IMR-90 (cell line): Measurements from ENCODE around the gene RAD51B. TPM values are rescaled to one million over a fixed set of nuclear protein-coding genes. Genes with fewer than 3 reads are reported as not detected.

Experiments
- ATAC-seq: fragments of 200-7000 bp; cut with Tn5 transposase; 2 replicates; pipeline ENCODE4 v1.9.1; 2020; ENCODE audit warnings: low read depth, mild to moderate bottlenecking, moderate library complexity
- BruUV-seq: library from RNA; stranded (reverse); fragments of 400-500 nt; replicated peaks from 2 replicates; lab custom pipeline; 2021; lab: Mats Ljungman, UMichigan
- CTCF ChIA-PET: fragments of 300-600 bp; formaldehyde crosslinking; extraction: SDS; loops from one replicate; lab custom pipeline; 2021; ENCODE audit warnings: antibody characterized with exemption; lab: Yijun Ruan, JAX
- POLR2A ChIA-PET: fragments of 300-600 bp; sonication (Branson Sonifier 250); formaldehyde crosslinking; loops from one replicate; lab custom pipeline; 2022; ENCODE audit warnings: antibody characterized with exemption; ENCODE audit not compliant: unreplicated experiment; lab: Charles Lee
- DNase-seq: peaks from one replicate; pipeline ENCODE4 v3.0.0; 2013
- H2AFZ ChIP-seq: replicated peaks from 2 replicates; pipeline ENCODE3; 2013; ENCODE audit warnings: low read length, mild to moderate bottlenecking; ENCODE audit not compliant: poor library complexity
- H2AK5ac ChIP-seq: 2 replicates; pipeline ENCODE4 v1.6.1; 2013; ENCODE audit warnings: low read depth, low read length, inconsistent platforms
- H2AK9ac ChIP-seq: replicated peaks from 2 replicates; pipeline ENCODE3; 2013; ENCODE audit warnings: mild to moderate bottlenecking, low read depth, low read length, moderate library complexity; ENCODE audit not compliant: poor library complexity
- H2BK120ac ChIP-seq: 2 replicates; pipeline ENCODE4 v1.6.1; 2013; ENCODE audit warnings: low read depth, low read length, inconsistent platforms
- H2BK15ac ChIP-seq: 3 replicates; pipeline ENCODE4 v1.6.1; 2013; ENCODE audit warnings: low read depth, low read length, inconsistent platforms
- H2BK20ac ChIP-seq: 2 replicates; pipeline ENCODE4 v1.6.1; 2013; ENCODE audit warnings: low read depth, mild to moderate bottlenecking, inconsistent platforms, low read length, moderate library complexity
- H2BK5ac ChIP-seq: 2 replicates; pipeline ENCODE4 v1.6.1; 2013; ENCODE audit warnings: mild to moderate bottlenecking, low read depth, low read length, inconsistent platforms; ENCODE audit not compliant: poor library complexity, severe bottlenecking
- H3K14ac ChIP-seq: replicated peaks from 2 replicates; pipeline ENCODE4 v1.6.1; 2013; ENCODE audit warnings: low read depth, low read length, inconsistent platforms
- H3K18ac ChIP-seq: 2 replicates; pipeline ENCODE4 v1.6.1; 2013; ENCODE audit warnings: low read depth, low read length, control low read depth
- H3K23ac ChIP-seq: 2 replicates; pipeline ENCODE4 v1.6.1; 2013; ENCODE audit warnings: low read depth, low read length, inconsistent platforms
- H3K27ac ChIP-seq: 2 replicates; pipeline ENCODE4 v1.5.1; 2013; ENCODE audit warnings: mild to moderate bottlenecking, control low read depth, low read length; ENCODE audit not compliant: insufficient read depth
- H3K27me3 ChIP-seq: 2 replicates; pipeline ENCODE4 v1.6.1; 2013; ENCODE audit warnings: low read length; ENCODE audit not compliant: control insufficient read depth, insufficient read depth
- H3K36me3 ChIP-seq: 2 replicates; pipeline ENCODE4 v1.6.1; 2013; ENCODE audit warnings: low read length, mixed read lengths; ENCODE audit not compliant: control insufficient read depth, insufficient read depth
- H3K4ac ChIP-seq: 2 replicates; pipeline ENCODE4 v1.6.1; 2013; ENCODE audit warnings: low read depth, low read length, inconsistent platforms
- H3K4me1 ChIP-seq: 2 replicates; pipeline ENCODE4 v1.6.1; 2013; ENCODE audit warnings: low read length, mixed read lengths; ENCODE audit not compliant: control insufficient read depth, insufficient read depth
- H3K4me2 ChIP-seq: 2 replicates; pipeline ENCODE4 v1.6.1; 2013; ENCODE audit warnings: low read depth, mild to moderate bottlenecking, control low read depth, low read length, moderate library complexity
- H3K4me3 ChIP-seq: 2 replicates; pipeline ENCODE4 v1.5.1; 2013; ENCODE audit warnings: low read depth, mild to moderate bottlenecking, control low read depth, low read length, moderate library complexity; ENCODE audit not compliant: insufficient read depth
- H3K56ac ChIP-seq: 2 replicates; pipeline ENCODE4 v1.6.1; 2013; ENCODE audit warnings: low read length, inconsistent platforms; ENCODE audit not compliant: insufficient read depth; ENCODE audit errors: extremely low read depth
- H3K79me1 ChIP-seq, 2 experiments: 2 replicates each; pipeline ENCODE4 v1.6.1; 2013; ENCODE audit warnings: low read length in 2 of 2, inconsistent platforms in 1 of 2, low read depth in 1 of 2
- H3K9ac ChIP-seq: 2 replicates; pipeline ENCODE4 v1.6.1; 2013; ENCODE audit warnings: low read depth, low read length, control low read depth
- H3K9me1 ChIP-seq: 2 replicates; pipeline ENCODE4 v1.6.1; 2013; ENCODE audit warnings: low read length, inconsistent platforms; ENCODE audit not compliant: insufficient read depth
- H3K9me3 ChIP-seq: 2 replicates; pipeline ENCODE4 v1.6.1; 2013; ENCODE audit warnings: low read length; ENCODE audit not compliant: control insufficient read depth, insufficient read depth
- H4K20me1 ChIP-seq: 2 replicates; pipeline ENCODE4 v1.6.1; 2013; ENCODE audit warnings: low read length, inconsistent platforms; ENCODE audit not compliant: insufficient read depth
- H4K5ac ChIP-seq: 2 replicates; pipeline ENCODE4 v1.6.1; 2013; ENCODE audit warnings: mild to moderate bottlenecking, low read depth, low read length, control low read depth
- H4K8ac ChIP-seq, 2 experiments: 2 replicates each; pipeline ENCODE4 v1.6.1; 2013; ENCODE audit warnings: low read depth in 2 of 2, low read length in 2 of 2, control low read depth in 1 of 2, inconsistent platforms in 1 of 2
- H4K91ac ChIP-seq: 2 replicates; pipeline ENCODE4 v1.6.1; 2013; ENCODE audit warnings: low read depth, low read length, inconsistent platforms; ENCODE audit not compliant: insufficient read depth
- BHLHE40 ChIP-seq: fragments of 150-350 bp; IDR thresholded peaks from 2 replicates; pipeline ENCODE4 v1.6.1; 2016; ENCODE audit warnings: mild to moderate bottlenecking, low read depth, low read length
- CEBPB ChIP-seq: IDR thresholded peaks from 2 replicates; pipeline ENCODE4 v1.6.1; 2012; ENCODE audit warnings: low read depth, low read length, improper control_type of control experiment
- CHD1 ChIP-seq: IDR thresholded peaks from 2 replicates; pipeline ENCODE4 v1.6.1; 2012; ENCODE audit warnings: low read depth, low read length, improper control_type of control experiment
- FOS ChIP-seq: fragments of 150-350 bp; IDR thresholded peaks from 2 replicates; pipeline ENCODE4 v1.6.1; 2016; ENCODE audit warnings: low read depth, low read length
- MAFK ChIP-seq: IDR thresholded peaks from 2 replicates; pipeline ENCODE4 v1.6.1; 2012; ENCODE audit warnings: low read depth, low read length, improper control_type of control experiment
- MAZ ChIP-seq: IDR thresholded peaks from 2 replicates; pipeline ENCODE4 v1.6.1; 2012; ENCODE audit warnings: low read depth, mild to moderate bottlenecking, low read length, improper control_type of control experiment, moderate library complexity, borderline replicate concordance
- MXI1 ChIP-seq: IDR thresholded peaks from 2 replicates; pipeline ENCODE4 v1.6.1; 2012; ENCODE audit warnings: low read depth, mild to moderate bottlenecking, low read length, moderate library complexity, borderline replicate concordance
- NFE2L2 ChIP-seq: fragments of 150-350 bp; IDR thresholded peaks from 2 replicates; pipeline ENCODE4 v1.6.1; 2016; ENCODE audit warnings: low read depth, mild to moderate bottlenecking, low read length
- POLR2A ChIP-seq: IDR thresholded peaks from 2 replicates; pipeline ENCODE4 v1.6.1; 2012; ENCODE audit warnings: mild to moderate bottlenecking, low read depth, low read length
- RAD21 ChIP-seq: IDR thresholded peaks from 2 replicates; pipeline ENCODE4 v1.6.1; 2012; ENCODE audit warnings: low read length, improper control_type of control experiment
- RCOR1 ChIP-seq: IDR thresholded peaks from 2 replicates; pipeline ENCODE4 v1.6.1; 2012; ENCODE audit warnings: mild to moderate bottlenecking, low read length, improper control_type of control experiment; ENCODE audit not compliant: insufficient replicate concordance
- RFX5 ChIP-seq: IDR thresholded peaks from 2 replicates; pipeline ENCODE4 v1.8.0; 2012; ENCODE audit warnings: low read depth, mild to moderate bottlenecking, low read length, moderate library complexity
- SMC3 ChIP-seq: fragments of 150-350 bp; IDR thresholded peaks from 2 replicates; pipeline ENCODE4 v1.6.1; 2016; ENCODE audit warnings: low read depth, mild to moderate bottlenecking, antibody characterized with exemption, low read length, moderate library complexity
- WGBS, 2 experiments: methylation state at CpG; one replicate each; pipeline versions ENCODE4 v1.1.5 to v1.1.7; 2013; ENCODE audit warnings: missing lambda C conversion rate in 2 of 2; ENCODE audit not compliant: insufficient read length in 1 of 2; ENCODE audit errors: extremely low coverage in 2 of 2; 5-methylcytosine and 5-hydroxymethylcytosine counted together
- dilution Hi-C: fragments of 300-500 bp; cut with HindIII; formaldehyde crosslinking; loops from one replicate; pipeline ENCODE4 v1.14.3; 2018; ENCODE audit warnings: low sequenced_read_pairs; ENCODE audit not compliant: unreplicated experiment
- in situ Hi-C: fragments of 300-500 bp; cut with MboI; formaldehyde crosslinking; loops from 3 replicates; pipeline ENCODE4 v1.14.3; 2019; ENCODE audit warnings: low sequenced_read_pairs, inconsistent platforms, mixed read lengths
- intact Hi-C: fragments of 100-400 bp; cut with micrococcal nuclease; formaldehyde crosslinking; loops from 2 replicates; pipeline ENCODE4 v1.10.0; 2022
- polyA plus RNA-seq, 3 experiments: library from polyadenylated mRNA; depleted of rRNA; stranded (reverse); fragments of >200 nt; gene quantifications; 2 replicates each; pipeline ENCODE4 v1.2.3, GENCODE V29; 2012; ENCODE audit warnings: low replicate concordance in 1 of 3
- total RNA-seq: library from RNA; depleted of rRNA; stranded (reverse); fragments of >200 nt; gene quantifications from 2 replicates; pipeline ENCODE4 v1.2.3, GENCODE V29; 2012
- TF ChIP-seq, protein P1 (sequence below): fragments of 150-350 bp; IDR thresholded peaks from 2 replicates; pipeline ENCODE4 v1.6.1; 2017; ENCODE audit warnings: mild to moderate bottlenecking, antibody characterized with exemption, low read length, low read depth
- TF ChIP-seq, protein P2 (sequence below): fragments of 150-350 bp; IDR thresholded peaks from 2 replicates; pipeline ENCODE4 v1.6.1; 2016; ENCODE audit warnings: low read depth, mild to moderate bottlenecking, low read length, moderate library complexity, borderline replicate concordance
- TF ChIP-seq, protein P3 (sequence below): conservative IDR thresholded peaks from 2 replicates; pipeline ENCODE4 v1.5.1; 2012; ENCODE audit warnings: mild to moderate bottlenecking, low read depth, low read length, improper control_type of control experiment

RAD51B gene
- total and polyA plus RNA-seq, 2 of the 4 experiments (the other 2 are of a cell fraction): 5.1 to 18.8 TPM

DNA sequence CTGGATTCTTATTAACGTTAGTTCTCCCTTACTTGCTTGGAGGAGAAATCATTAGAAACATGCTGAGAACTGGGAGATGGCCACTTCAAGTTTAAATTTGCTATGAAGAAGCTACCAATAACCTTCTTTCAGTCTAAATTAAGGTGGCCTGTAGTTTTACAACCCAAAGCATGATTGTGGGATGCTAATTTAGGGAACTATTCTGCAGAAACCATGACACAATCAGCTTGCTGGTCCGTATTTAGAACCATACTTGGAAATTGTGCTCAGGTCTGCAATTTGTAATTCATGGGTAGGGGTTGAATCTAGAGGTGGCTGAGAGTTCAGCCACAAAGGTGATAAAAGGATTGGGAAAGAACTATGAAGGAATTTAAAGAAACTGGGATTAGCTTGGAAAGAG lies 405.7 kb downstream of the RAD51B start:
- Histone ChIP-seq H3K27ac (no peak overlapping the region), H4K20me1 (no peaks in the 10 kb centered on the region), H3K4me2 (no peak overlapping the region), H3K9ac (no peak overlapping the region), H3K79me1 (no peaks in the 10 kb centered on the region), H4K91ac (no peak overlapping the region), H4K8ac (no peak overlapping the region), H3K9me3 (no peaks in the 10 kb centered on the region), H3K14ac (no peak overlapping the region), H3K18ac (no peak overlapping the region), H3K27me3 (no peaks in the 10 kb centered on the region), H3K36me3 (no peaks in the 10 kb centered on the region), H3K23ac (no peak overlapping the region), H3K56ac (no peak overlapping the region), H2BK15ac (no peak overlapping the region), H2BK5ac (no peak overlapping the region), H2AFZ (no peak overlapping the region), H2BK20ac (no peak overlapping the region), H3K9me1 (0 out of 2 replicates have a peak, but pooled peaks cover 5% of the 10 kb centered on the region), H3K4ac (no peak overlapping the region), H4K5ac (no peak overlapping the region), H3K4me1 (peaks cover under 1% of the 10 kb centered on the region; the same call in 1 of the 2 replicates), H3K4me3 (no peak overlapping the region), H2AK5ac (no peak overlapping the region), H2AK9ac (no peak overlapping the region), H2BK120ac (no peak overlapping the region)
- DNase-seq (no peak), ATAC-seq (no peak)
- intact Hi-C loops: no loop called here
- ChIA-PET CTCF (no interaction called here), POLR2A (no interaction called here)
- BruUV-seq: no TSS peak
- WGBS, 2 experiments: no CpG with 5 or more reads among the region's 2 CpGs
- dilution Hi-C loops: no loop called here
- TF ChIP-seq SMC3: no peak
- no peak for TF ChIP-seq NFE2L2
- no peak for TF ChIP-seq MAZ
- TF ChIP-seq, protein P1, sequence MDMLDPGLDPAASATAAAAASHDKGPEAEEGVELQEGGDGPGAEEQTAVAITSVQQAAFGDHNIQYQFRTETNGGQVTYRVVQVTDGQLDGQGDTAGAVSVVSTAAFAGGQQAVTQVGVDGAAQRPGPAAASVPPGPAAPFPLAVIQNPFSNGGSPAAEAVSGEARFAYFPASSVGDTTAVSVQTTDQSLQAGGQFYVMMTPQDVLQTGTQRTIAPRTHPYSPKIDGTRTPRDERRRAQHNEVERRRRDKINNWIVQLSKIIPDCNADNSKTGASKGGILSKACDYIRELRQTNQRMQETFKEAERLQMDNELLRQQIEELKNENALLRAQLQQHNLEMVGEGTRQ: no peak
- TF ChIP-seq RCOR1: no peak
- no peak for TF ChIP-seq FOS
- TF ChIP-seq, protein P2, sequence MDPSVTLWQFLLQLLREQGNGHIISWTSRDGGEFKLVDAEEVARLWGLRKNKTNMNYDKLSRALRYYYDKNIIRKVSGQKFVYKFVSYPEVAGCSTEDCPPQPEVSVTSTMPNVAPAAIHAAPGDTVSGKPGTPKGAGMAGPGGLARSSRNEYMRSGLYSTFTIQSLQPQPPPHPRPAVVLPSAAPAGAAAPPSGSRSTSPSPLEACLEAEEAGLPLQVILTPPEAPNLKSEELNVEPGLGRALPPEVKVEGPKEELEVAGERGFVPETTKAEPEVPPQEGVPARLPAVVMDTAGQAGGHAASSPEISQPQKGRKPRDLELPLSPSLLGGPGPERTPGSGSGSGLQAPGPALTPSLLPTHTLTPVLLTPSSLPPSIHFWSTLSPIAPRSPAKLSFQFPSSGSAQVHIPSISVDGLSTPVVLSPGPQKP: no peak
- TF ChIP-seq POLR2A: no peak
- TF ChIP-seq MXI1: no peak
- no peak for TF ChIP-seq CHD1
- no peak for TF ChIP-seq MAFK
- no peak for TF ChIP-seq BHLHE40
- no peak for TF ChIP-seq CEBPB
- TF ChIP-seq, protein P3, sequence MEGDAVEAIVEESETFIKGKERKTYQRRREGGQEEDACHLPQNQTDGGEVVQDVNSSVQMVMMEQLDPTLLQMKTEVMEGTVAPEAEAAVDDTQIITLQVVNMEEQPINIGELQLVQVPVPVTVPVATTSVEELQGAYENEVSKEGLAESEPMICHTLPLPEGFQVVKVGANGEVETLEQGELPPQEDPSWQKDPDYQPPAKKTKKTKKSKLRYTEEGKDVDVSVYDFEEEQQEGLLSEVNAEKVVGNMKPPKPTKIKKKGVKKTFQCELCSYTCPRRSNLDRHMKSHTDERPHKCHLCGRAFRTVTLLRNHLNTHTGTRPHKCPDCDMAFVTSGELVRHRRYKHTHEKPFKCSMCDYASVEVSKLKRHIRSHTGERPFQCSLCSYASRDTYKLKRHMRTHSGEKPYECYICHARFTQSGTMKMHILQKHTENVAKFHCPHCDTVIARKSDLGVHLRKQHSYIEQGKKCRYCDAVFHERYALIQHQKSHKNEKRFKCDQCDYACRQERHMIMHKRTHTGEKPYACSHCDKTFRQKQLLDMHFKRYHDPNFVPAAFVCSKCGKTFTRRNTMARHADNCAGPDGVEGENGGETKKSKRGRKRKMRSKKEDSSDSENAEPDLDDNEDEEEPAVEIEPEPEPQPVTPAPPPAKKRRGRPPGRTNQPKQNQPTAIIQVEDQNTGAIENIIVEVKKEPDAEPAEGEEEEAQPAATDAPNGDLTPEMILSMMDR: no peak
- no peak for TF ChIP-seq RAD21
- TF ChIP-seq RFX5: no peak
- in situ Hi-C loops: no loop called here
